GM10266 (cell line): ENCODE results near the gene RPS19.

Experiments used
- DNase-seq: peaks from one replicate; pipeline ENCODE4 v3.0.0; 2012; ENCODE audit errors: extremely low spot score
- TF ChIP-seq, protein P1 (sequence below): IDR thresholded peaks from 2 replicates; pipeline ENCODE4 v1.5.1; 2012; ENCODE audit warnings: mild to moderate bottlenecking, low read depth; ENCODE audit not compliant: control insufficient read depth, insufficient read depth; ENCODE audit errors: missing control alignments

Gene RPS19

GRCh38 chr19:41879670-41880328 is 19.7 kb downstream of the RPS19 start:
- TF ChIP-seq, protein P1, sequence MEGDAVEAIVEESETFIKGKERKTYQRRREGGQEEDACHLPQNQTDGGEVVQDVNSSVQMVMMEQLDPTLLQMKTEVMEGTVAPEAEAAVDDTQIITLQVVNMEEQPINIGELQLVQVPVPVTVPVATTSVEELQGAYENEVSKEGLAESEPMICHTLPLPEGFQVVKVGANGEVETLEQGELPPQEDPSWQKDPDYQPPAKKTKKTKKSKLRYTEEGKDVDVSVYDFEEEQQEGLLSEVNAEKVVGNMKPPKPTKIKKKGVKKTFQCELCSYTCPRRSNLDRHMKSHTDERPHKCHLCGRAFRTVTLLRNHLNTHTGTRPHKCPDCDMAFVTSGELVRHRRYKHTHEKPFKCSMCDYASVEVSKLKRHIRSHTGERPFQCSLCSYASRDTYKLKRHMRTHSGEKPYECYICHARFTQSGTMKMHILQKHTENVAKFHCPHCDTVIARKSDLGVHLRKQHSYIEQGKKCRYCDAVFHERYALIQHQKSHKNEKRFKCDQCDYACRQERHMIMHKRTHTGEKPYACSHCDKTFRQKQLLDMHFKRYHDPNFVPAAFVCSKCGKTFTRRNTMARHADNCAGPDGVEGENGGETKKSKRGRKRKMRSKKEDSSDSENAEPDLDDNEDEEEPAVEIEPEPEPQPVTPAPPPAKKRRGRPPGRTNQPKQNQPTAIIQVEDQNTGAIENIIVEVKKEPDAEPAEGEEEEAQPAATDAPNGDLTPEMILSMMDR = no peak
- DNase-seq = no peak

- TF ChIP-seq, protein P1 = no peak
- DNase-seq = no peak
Measured at GRCh38 chr19:41880329-41880708, 20.3 kb downstream of the RPS19 start.

- peak; percentile 68 for DNase-seq
- TF ChIP-seq, protein P1 = no peak
Measured at GRCh38 chr19:41882568-41883462, 22.8 kb downstream of the RPS19 start, which contains the start of gene ARHGEF1. TSS of gene ARHGEF1 (plus strand) at chr19:41883184. CDS start at chr19:41888083, 4,899 bp downstream.

DNA sequence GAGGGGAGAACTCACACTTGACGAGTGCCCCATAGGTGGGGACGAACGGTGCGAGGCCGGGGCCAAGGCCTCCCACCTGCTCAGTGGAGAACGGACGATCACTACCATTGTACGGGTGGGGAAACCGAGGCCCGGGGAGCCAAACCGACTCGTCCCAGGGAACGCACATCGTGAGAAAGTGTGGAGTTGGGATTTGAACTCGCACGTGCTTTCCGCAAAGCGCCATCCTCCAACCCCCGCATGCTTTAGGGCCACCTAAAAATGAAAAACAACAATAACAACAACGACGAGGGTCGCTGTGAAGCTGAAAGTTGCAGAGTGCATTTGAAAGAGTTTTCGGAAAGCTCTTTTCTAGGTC is 23.4 kb downstream of the RPS19 start:
- no peak for DNase-seq
- TF ChIP-seq, protein P1 = no peak

- DNase-seq = peak; percentile 96
- TF ChIP-seq, protein P1 = peak; percentile 1
Measured at GRCh38 chr19:41883821-41884733, 24.0 kb downstream of the RPS19 start.

GRCh38 chr19:41886761-41887710 is 27.0 kb downstream of the RPS19 start:
- peak; percentile 79 for DNase-seq
- TF ChIP-seq, protein P1 = no peak
